Thymus (tissue), 11 donors: ENCODE results near the gene CENPQ. TPM values are rescaled to one million over a fixed set of nuclear protein-coding genes. Genes with fewer than 3 reads are reported as not detected.
A peak's percentile ranks its signal among the peaks of the same experiment; 100 is the strongest.
"Not testable (repeated sequence)": the region's sequence is repeated elsewhere in the genome, so short reads cannot be mapped to it uniquely, and the experiment has no call there.

Experiments used
- DNase-seq, 9 donors: peaks; one replicate each; pipeline ENCODE4 v3.0.0-alpha.2; 2013; ENCODE audit warnings: low spot score in 9 of 9, low read depth in 6 of 9, missing footprints in 1 of 9
- H3K27ac ChIP-seq, 2 donors: one replicate each; pipeline ENCODE4 v1.5.1; 2013; ENCODE audit warnings: control low read depth in 1 of 2, low read depth in 1 of 2, low read length in 1 of 2, mild to moderate bottlenecking in 1 of 2, moderate library complexity in 1 of 2
- H3K27me3 ChIP-seq, 2 donors: one replicate each; pipeline ENCODE4 v1.5.1; 2013; ENCODE audit warnings: low read length in 1 of 2; ENCODE audit not compliant: control insufficient read depth in 2 of 2, insufficient read depth in 1 of 2
- H3K36me3 ChIP-seq, 2 donors: one replicate each; pipeline ENCODE4 v1.5.1; 2013; ENCODE audit warnings: low read length in 1 of 2, mild to moderate bottlenecking in 1 of 2, moderate library complexity in 1 of 2; ENCODE audit not compliant: control insufficient read depth in 2 of 2, insufficient read depth in 2 of 2
- H3K4me1 ChIP-seq, 2 donors: one replicate each; pipeline ENCODE4 v1.5.1; 2013; ENCODE audit warnings: low read length in 2 of 2; ENCODE audit not compliant: control insufficient read depth in 2 of 2, insufficient read depth in 2 of 2
- H3K4me3 ChIP-seq, 2 donors: one replicate each; pipeline ENCODE4 v1.5.1; 2013; ENCODE audit warnings: low read length in 2 of 2, control low read depth in 1 of 2, mild to moderate bottlenecking in 1 of 2
- H3K9me3 ChIP-seq, 2 donors: one replicate each; pipeline ENCODE4 v1.5.1; 2013; ENCODE audit warnings: low read length in 1 of 2, mild to moderate bottlenecking in 1 of 2; ENCODE audit not compliant: control insufficient read depth in 2 of 2, insufficient read depth in 1 of 2
- WGBS: extraction: QIAGEN DNeasy Blood & Tissue Kit; methylation state at CpG from one replicate; pipeline ENCODE4 v1.1.7; 2013; 5-methylcytosine and 5-hydroxymethylcytosine counted together
- polyA plus RNA-seq: library from polyadenylated mRNA; stranded (reverse); fragments of 200-250 nt; gene quantifications from one replicate; pipeline ENCODE4 v1.2.3, GENCODE V29; 2013
- total RNA-seq: library from RNA; stranded (reverse); fragments of 120-200 nt; gene quantifications from one replicate; pipeline ENCODE4 v1.2.4, GENCODE V29; 2013
- donor health status: healthy.

Gene CENPQ
- total and polyA plus RNA-seq, 2 donors: 9.8 to 13.6 TPM

DNA sequence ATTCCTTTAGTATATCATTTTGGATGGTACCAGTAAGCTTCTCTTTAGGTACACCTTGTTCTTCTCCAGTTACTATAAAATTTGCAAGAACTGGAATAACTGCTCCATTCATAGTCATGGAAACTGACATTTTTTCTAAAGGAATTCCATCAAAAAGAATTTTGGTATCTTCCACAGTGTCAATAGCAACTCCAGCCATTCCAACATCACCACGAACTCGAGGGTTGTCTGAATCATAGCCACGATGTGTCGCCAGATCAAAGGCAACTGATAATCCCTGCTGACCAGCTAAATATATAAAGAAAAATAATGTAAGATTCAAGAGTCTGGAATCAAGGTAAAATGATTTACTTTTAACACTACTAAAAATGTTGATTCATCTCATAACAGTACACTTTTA is 5.4 kb upstream of the CENPQ start:
- WGBS: 98% methylated on average over 4 of the region's 4 CpGs
- Histone ChIP-seq H3K27ac (no peak overlapping the region), H3K9me3 (no peaks in the 10 kb centered on the region), H3K4me3 (no peak overlapping the region), H3K27me3 (no peaks in the 10 kb centered on the region), H3K4me1 (peaks cover 4 to 6% of the 10 kb centered on the region in 2 donors), H3K36me3 (peaks cover 0 to 12% of the 10 kb centered on the region in 2 donors)
- no peak for DNase-seq

DNA sequence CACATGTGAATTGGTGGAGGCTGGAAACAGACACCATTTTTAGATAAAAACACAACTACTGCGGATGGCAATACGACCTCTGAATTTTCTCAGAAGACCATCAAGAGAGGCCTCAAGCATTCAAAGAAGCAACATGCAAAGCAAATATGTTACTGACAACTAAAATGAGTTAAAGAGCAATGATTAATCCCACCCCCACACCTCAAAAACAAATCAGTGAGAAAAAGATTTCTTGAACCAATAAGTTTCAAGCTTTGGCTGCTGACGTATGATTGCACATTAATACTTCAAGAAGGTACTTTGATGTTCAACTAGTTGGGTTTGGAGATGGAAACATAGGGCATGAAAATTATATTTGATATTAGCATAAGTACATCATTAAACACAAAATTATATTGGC is 1.1 kb upstream of the CENPQ start:
- WGBS: 42% methylated on average over 3 of the region's 3 CpGs
- Histone ChIP-seq H3K4me3 (peak overlapping the region; percentile 79 to 86), H3K4me1 (peaks cover 6 to 11% of the 10 kb centered on the region in 2 donors), H3K9me3 (no peaks in the 10 kb centered on the region), H3K27ac (no peak overlapping the region), H3K27me3 (no peaks in the 10 kb centered on the region), H3K36me3 (peaks cover 0 to under 1% of the 10 kb centered on the region in 2 donors)
- peak in 3 of 9 donors; percentile 3 to 24 (median 11) for DNase-seq

GRCh38 chr6:49462599-49462926 is 607 bp upstream of the CENPQ start:
- no peaks in the 10 kb centered on the region for H3K36me3 ChIP-seq

GRCh38 chr6:49463612-49463967 is 420 bp downstream of the CENPQ start:
- Histone ChIP-seq H3K36me3 (no peaks in the 10 kb centered on the region), H3K27me3 (no peaks in the 10 kb centered on the region), H3K9me3 (no peaks in the 10 kb centered on the region), H3K4me3 (peak overlapping the region; percentile 79 to 86), H3K27ac (peak overlapping the region; percentile 64 to 78), H3K4me1 (peaks cover 6 to 11% of the 10 kb centered on the region in 2 donors)
- DNase-seq: no peak
- WGBS: under 1% methylated on average over 4 of the region's 4 CpGs

More at GRCh38 chr6:49462599-49462926, 607 bp upstream of the CENPQ start:
- no peaks in the 10 kb centered on the region for H3K27me3 ChIP-seq
- WGBS: 2% methylated on average over 7 of the region's 7 CpGs
- H3K9me3 ChIP-seq: no peaks in the 10 kb centered on the region
- peak in 1 of 9 donors; percentile 6 for DNase-seq
- peaks cover 6 to 11% of the 10 kb centered on the region in 2 donors for H3K4me1 ChIP-seq
- peak overlapping the region; percentile 76 to 78 for H3K27ac ChIP-seq
- H3K4me3 ChIP-seq: peak overlapping the region; percentile 79 to 86

- no peak overlapping the region for H3K27ac ChIP-seq
- H3K4me1 ChIP-seq: peaks cover 6 to 11% of the 10 kb centered on the region in 2 donors
- no peak for DNase-seq
- H3K4me3 ChIP-seq: no peak overlapping the region
- no peaks in the 10 kb centered on the region for H3K36me3 ChIP-seq
- no peaks in the 10 kb centered on the region for H3K9me3 ChIP-seq
- WGBS: 100% methylated on average over 2 of the region's 2 CpGs
- H3K27me3 ChIP-seq: no peaks in the 10 kb centered on the region
Observed at GRCh38 chr6:49464691-49465090, 1.5 kb downstream of the CENPQ start.

DNA sequence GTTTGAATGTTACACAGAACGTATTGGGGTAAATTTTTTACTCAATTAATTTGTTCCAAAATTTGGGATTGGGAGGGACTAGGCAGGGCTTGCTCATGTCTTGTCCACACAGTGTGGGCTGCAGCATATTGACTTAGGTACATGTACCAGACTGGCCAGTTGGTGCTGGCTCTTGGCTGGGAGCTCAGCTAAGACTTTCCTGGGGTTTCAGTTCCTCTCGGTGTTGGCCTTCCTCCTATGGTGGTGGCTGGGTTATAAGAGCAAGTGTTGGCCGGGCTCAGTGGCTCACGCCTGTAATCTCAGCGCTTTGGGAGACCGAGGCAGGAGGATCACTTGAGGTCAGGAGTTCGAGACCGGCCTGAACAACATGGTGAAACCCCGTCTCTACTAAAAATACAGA is 4.9 kb downstream of the CENPQ start:
- DNase-seq: no peak
- Histone ChIP-seq H3K4me3 (no peak overlapping the region), H3K27me3 (no peaks in the 10 kb centered on the region), H3K9me3 (no peaks in the 10 kb centered on the region), H3K4me1 (peaks cover 0 to 7% of the 10 kb centered on the region in 2 donors), H3K36me3 (peaks cover 0 to 6% of the 10 kb centered on the region in 2 donors), H3K27ac (no peak overlapping the region)
- 98% methylated on average over 9 of the region's 9 CpGs for WGBS

DNA sequence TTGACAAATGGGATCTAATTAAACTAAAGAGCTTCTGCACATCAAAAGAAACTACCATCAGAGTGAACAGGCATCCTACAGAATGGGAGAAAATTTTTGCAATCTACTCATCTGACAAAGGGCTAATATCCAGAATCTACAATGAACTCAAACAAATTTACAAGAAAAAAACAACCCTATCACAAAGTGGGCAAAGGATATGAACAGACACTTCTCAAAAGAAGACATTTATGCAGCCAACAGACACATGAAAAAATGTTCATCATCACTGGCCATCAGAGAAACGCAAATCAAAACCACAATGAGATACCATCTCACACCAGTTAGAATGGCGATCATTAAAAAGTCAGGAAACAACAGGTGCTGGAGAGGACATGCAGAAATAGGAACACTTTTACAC is 13.4 kb downstream of the CENPQ start:
- peaks cover 0 to 11% of the 10 kb centered on the region in 2 donors for H3K36me3 ChIP-seq
- H3K27ac ChIP-seq, H3K4me3 ChIP-seq, H3K4me1 ChIP-seq, H3K9me3 ChIP-seq, H3K27me3 ChIP-seq, DNase-seq: not testable (repeated sequence)
- 80% methylated on average over 2 of the region's 2 CpGs for WGBS

GRCh38 chr6:49479308-49479970 is 16.3 kb downstream of the CENPQ start:
- Histone ChIP-seq H3K4me1 (no peaks in the 10 kb centered on the region), H3K4me3 (no peak overlapping the region), H3K36me3 (peaks cover 0 to 3% of the 10 kb centered on the region in 2 donors), H3K27me3 (no peaks in the 10 kb centered on the region), H3K27ac (no peak overlapping the region), H3K9me3 (no peaks in the 10 kb centered on the region)
- 99% methylated on average over 3 of the region's 3 CpGs for WGBS
- DNase-seq: no peak

GRCh38 chr6:49481846-49482245 is 18.7 kb downstream of the CENPQ start:
- not testable (repeated sequence) for H3K27ac ChIP-seq, H3K4me3 ChIP-seq, H3K27me3 ChIP-seq, H3K36me3 ChIP-seq, H3K4me1 ChIP-seq, H3K9me3 ChIP-seq, DNase-seq
- WGBS: 99% methylated on average over 21 of the region's 22 CpGs
